ENCODE measurements around the gene CCL23.

DNA sequence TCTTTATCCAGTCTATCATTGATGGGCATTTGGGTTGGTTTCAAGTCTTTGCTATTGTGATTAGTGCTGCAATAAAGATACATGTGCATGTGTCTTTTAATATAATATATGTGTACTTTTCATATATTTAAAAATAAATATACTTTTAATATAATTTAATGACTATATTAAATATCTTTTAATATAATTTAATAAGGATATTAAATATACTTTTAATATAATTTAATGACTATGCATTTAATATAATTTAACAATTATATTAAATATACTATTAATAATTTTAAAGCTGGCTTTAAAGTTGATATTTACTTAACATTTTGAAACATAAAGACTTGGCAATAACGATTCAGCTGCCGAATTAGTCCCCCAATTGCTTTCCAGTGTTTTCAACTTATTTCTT lies 1.2 kb downstream of the CCL23 start:
- TF ChIP-seq, protein P1, sequence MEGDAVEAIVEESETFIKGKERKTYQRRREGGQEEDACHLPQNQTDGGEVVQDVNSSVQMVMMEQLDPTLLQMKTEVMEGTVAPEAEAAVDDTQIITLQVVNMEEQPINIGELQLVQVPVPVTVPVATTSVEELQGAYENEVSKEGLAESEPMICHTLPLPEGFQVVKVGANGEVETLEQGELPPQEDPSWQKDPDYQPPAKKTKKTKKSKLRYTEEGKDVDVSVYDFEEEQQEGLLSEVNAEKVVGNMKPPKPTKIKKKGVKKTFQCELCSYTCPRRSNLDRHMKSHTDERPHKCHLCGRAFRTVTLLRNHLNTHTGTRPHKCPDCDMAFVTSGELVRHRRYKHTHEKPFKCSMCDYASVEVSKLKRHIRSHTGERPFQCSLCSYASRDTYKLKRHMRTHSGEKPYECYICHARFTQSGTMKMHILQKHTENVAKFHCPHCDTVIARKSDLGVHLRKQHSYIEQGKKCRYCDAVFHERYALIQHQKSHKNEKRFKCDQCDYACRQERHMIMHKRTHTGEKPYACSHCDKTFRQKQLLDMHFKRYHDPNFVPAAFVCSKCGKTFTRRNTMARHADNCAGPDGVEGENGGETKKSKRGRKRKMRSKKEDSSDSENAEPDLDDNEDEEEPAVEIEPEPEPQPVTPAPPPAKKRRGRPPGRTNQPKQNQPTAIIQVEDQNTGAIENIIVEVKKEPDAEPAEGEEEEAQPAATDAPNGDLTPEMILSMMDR (IDR thresholded peaks at IDR 0.05; ENCODE audit: low read length) = no peak
- no peak for TF ChIP-seq EZH2 (IDR thresholded peaks at IDR 0.05; ENCODE audit: borderline replicate concordance, low read length)
